B cell (primary cell): ENCODE results near the gene SLC15A4. TPM values are rescaled to one million over a fixed set of nuclear protein-coding genes. Genes with fewer than 3 reads are reported as not detected.

Experiments
- ATAC-seq: fragments of 200-7000 bp; cut with Tn5 transposase; one replicate; pipeline ENCODE4 v1.10.0; 2021; ENCODE audit warnings: low read depth, mild to moderate bottlenecking, moderate number of reproducible peaks, moderate library complexity
- CTCF ChIA-PET: fragments of 350-600 bp; sonication (Branson Sonifier 250); formaldehyde crosslinking; loops from one replicate; lab custom pipeline; 2021; ENCODE audit warnings: antibody characterized with exemption, inconsistent platforms; lab: Charles Lee
- POLR2A ChIA-PET: fragments of 350-600 bp; sonication (Branson Sonifier 250); formaldehyde crosslinking; loops from one replicate; lab custom pipeline; 2021; ENCODE audit warnings: antibody characterized with exemption; lab: Charles Lee
- DNase-seq: peaks from one replicate; pipeline ENCODE4 v3.0.0; 2013
- H2AFZ ChIP-seq: 2 replicates; pipeline ENCODE4 v1.6.1; 2012; ENCODE audit warnings: mild to moderate bottlenecking, low read depth, low read length; ENCODE audit not compliant: insufficient read depth, poor library complexity, severe bottlenecking
- H3K27ac ChIP-seq, 2 donors: 1 replicate in 1 of 2; 2 replicates in 1 of 2; pipeline ENCODE4 v1.5.1; 2012 to 2013; ENCODE audit warnings: low read length in 2 of 2, mild to moderate bottlenecking in 2 of 2, moderate library complexity in 1 of 2
- H3K27me3 ChIP-seq, 4 experiments: fragments of 200-600 bp in 1 of 4; sonication (generic) in 1 of 4; replicated peaks in 1 of 4; 1 replicate in 2 of 4; 2 replicates in 2 of 4; pipeline versions ENCODE4 v1.6.1 to v1.7.0; 2013 to 2016; ENCODE audit warnings: low read length in 3 of 4, mild to moderate bottlenecking in 2 of 4, mixed read lengths in 1 of 4, moderate library complexity in 1 of 4; ENCODE audit not compliant: insufficient read depth in 4 of 4, control insufficient read depth in 3 of 4; ENCODE audit errors: control extremely low read depth in 1 of 4
- H3K36me3 ChIP-seq, 2 experiments: replicated peaks in 1 of 2; 1 replicate in 1 of 2; 2 replicates in 1 of 2; pipeline versions ENCODE4 v1.6.1 to v1.7.1; 2013; ENCODE audit warnings: low read length in 1 of 2; ENCODE audit not compliant: insufficient read depth in 2 of 2, control insufficient read depth in 1 of 2; ENCODE audit errors: control extremely low read depth in 1 of 2, extremely low read depth in 1 of 2
- H3K4me1 ChIP-seq, 2 donors: fragments of 200-600 bp in 1 of 2; sonication (generic) in 1 of 2; 1 replicate in 1 of 2; 2 replicates in 1 of 2; pipeline versions ENCODE4 v1.5.1 to v1.6.1; 2013 to 2017; ENCODE audit warnings: low read length in 2 of 2; ENCODE audit not compliant: control insufficient read depth in 2 of 2, insufficient read depth in 2 of 2
- H3K4me2 ChIP-seq: replicated peaks from 2 replicates; pipeline ENCODE3; 2012; ENCODE audit warnings: mild to moderate bottlenecking, low read depth, low read length; ENCODE audit not compliant: poor library complexity, severe bottlenecking
- H3K4me3 ChIP-seq, 5 experiments: fragments of 200-600 bp in 1 of 5; sonication (generic) in 1 of 5; 1 replicate in 3 of 5; 2 replicates in 2 of 5; pipeline versions ENCODE4 v1.5.1 to v1.7.0; 2011 to 2016; ENCODE audit warnings: low read length in 4 of 5, mild to moderate bottlenecking in 4 of 5, low read depth in 2 of 5, control low read depth in 1 of 5, moderate library complexity in 1 of 5; ENCODE audit not compliant: insufficient read depth in 1 of 5; ENCODE audit errors: control extremely low read depth in 1 of 5, extremely low read depth in 1 of 5
- H3K79me2 ChIP-seq: fragments of 200-600 bp; sonication (generic); one replicate; pipeline ENCODE4 v1.6.0; 2016; ENCODE audit warnings: low read length; ENCODE audit not compliant: control insufficient read depth, insufficient read depth
- H3K9ac ChIP-seq: fragments of 200-600 bp; sonication (generic); 2 replicates; pipeline ENCODE4 v1.6.1; 2017; ENCODE audit warnings: mild to moderate bottlenecking, low read length, moderate library complexity
- H3K9me3 ChIP-seq, 3 donors: one replicate each; pipeline versions ENCODE4 v1.6.1 to v1.7.1; 2013; ENCODE audit warnings: low read length in 2 of 3; ENCODE audit not compliant: control insufficient read depth in 2 of 3, insufficient read depth in 1 of 3; ENCODE audit errors: control extremely low read depth in 1 of 3
- H4K20me1 ChIP-seq: 2 replicates; pipeline ENCODE4 v1.6.0; 2012; ENCODE audit warnings: mild to moderate bottlenecking, low read length; ENCODE audit not compliant: insufficient read depth, control insufficient read depth, poor library complexity, severe bottlenecking
- H3K27ac Mint-ChIP-seq: one replicate; pipeline ENCODE4 v1.8.0; 2021; ENCODE audit warnings: mixed read lengths
- H3K27me3 Mint-ChIP-seq: one replicate; pipeline ENCODE4 v1.8.0; 2021; ENCODE audit warnings: mixed read lengths
- H3K4me1 Mint-ChIP-seq: one replicate; pipeline ENCODE4 v1.8.0; 2021; ENCODE audit warnings: mixed read lengths
- H3K4me3 Mint-ChIP-seq: one replicate; pipeline ENCODE4 v1.8.0; 2021; ENCODE audit warnings: mixed read lengths
- H3K9me3 Mint-ChIP-seq: one replicate; pipeline ENCODE4 v1.8.0; 2022; ENCODE audit warnings: mixed read lengths; ENCODE audit not compliant: insufficient read depth
- EZH2 ChIP-seq: IDR thresholded peaks from 2 replicates; pipeline ENCODE4 v1.6.1; 2012; ENCODE audit warnings: borderline replicate concordance, low read depth, mild to moderate bottlenecking, moderate library complexity, low read length; ENCODE audit not compliant: insufficient read depth, poor library complexity, severe bottlenecking
- WGBS: methylation state at CpG from one replicate; pipeline ENCODE4 v1.1.5; 2013; ENCODE audit warnings: missing lambda C conversion rate; ENCODE audit not compliant: insufficient coverage; 5-methylcytosine and 5-hydroxymethylcytosine counted together
- intact Hi-C: fragments of 100-400 bp; cut with micrococcal nuclease; formaldehyde crosslinking; loops from one replicate; pipeline ENCODE4 v1.10.0; 2022
- polyA plus RNA-seq: library from polyadenylated mRNA; depleted of rRNA; stranded (reverse); fragments of >200 nt; gene quantifications from 2 replicates; pipeline ENCODE4 v1.2.3, GENCODE V29; 2012
- total RNA-seq, 2 donors: library from RNA; stranded (reverse); fragments of 120-200 nt in 1 of 2; gene quantifications; 1 replicate in 1 of 2; 2 replicates in 1 of 2; pipeline versions ENCODE4 v1.2.3 to v1.2.4, GENCODE V29; 2013 to 2022
- TF ChIP-seq, protein P1 (sequence below): fragments of 200-600 bp; IDR thresholded peaks from one replicate; pipeline ENCODE4 v1.8.0; 2022; ENCODE audit warnings: antibody characterized with exemption, mild to moderate bottlenecking

SLC15A4 gene
- total and polyA plus RNA-seq, 2 donors (not counting 1 experiment from before 2014, with no cell fraction given): 48.9 to 67.2 TPM

DNA sequence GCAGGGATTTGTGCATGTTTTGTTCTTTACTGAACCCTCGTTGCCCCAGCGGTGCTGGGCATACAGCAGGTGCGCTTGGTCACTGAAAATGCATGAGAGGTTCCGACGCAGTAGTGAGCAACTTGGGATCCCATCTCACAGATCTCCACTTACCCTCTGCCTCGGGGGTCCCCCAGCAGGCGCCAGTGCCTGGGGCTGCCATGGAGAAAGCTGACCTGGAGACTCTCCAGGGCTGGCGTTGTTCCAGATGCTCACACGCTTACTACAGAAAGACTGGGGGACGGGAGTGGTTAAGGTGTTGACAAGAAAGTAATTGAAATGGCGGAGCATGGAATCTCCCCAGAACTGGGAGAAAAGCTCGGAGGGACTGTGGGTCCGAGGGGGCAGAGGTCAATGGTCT, 43.7 kb upstream of the SLC15A4 start:
- no peaks in the 10 kb centered on the region for H3K27me3 ChIP-seq
- H3K79me2 ChIP-seq: no peaks in the 10 kb centered on the region
- H3K4me3 ChIP-seq: no peak overlapping the region
- POLR2A ChIA-PET: no interaction called here
- H3K9me3 Mint-ChIP-seq: no peaks in the 10 kb centered on the region
- H3K27ac ChIP-seq: no peak overlapping the region
- no peak overlapping the region for H2AFZ ChIP-seq
- H4K20me1 ChIP-seq: no peaks in the 10 kb centered on the region
- WGBS: 89% methylated on average over 13 of the region's 13 CpGs
- peaks cover 4% of the 10 kb centered on the region for H3K27me3 Mint-ChIP-seq
- no peak overlapping the region for H3K4me2 ChIP-seq
- TF ChIP-seq EZH2: no peak
- TF ChIP-seq, protein P1, sequence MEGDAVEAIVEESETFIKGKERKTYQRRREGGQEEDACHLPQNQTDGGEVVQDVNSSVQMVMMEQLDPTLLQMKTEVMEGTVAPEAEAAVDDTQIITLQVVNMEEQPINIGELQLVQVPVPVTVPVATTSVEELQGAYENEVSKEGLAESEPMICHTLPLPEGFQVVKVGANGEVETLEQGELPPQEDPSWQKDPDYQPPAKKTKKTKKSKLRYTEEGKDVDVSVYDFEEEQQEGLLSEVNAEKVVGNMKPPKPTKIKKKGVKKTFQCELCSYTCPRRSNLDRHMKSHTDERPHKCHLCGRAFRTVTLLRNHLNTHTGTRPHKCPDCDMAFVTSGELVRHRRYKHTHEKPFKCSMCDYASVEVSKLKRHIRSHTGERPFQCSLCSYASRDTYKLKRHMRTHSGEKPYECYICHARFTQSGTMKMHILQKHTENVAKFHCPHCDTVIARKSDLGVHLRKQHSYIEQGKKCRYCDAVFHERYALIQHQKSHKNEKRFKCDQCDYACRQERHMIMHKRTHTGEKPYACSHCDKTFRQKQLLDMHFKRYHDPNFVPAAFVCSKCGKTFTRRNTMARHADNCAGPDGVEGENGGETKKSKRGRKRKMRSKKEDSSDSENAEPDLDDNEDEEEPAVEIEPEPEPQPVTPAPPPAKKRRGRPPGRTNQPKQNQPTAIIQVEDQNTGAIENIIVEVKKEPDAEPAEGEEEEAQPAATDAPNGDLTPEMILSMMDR: no peak
- ATAC-seq (no peak), DNase-seq (no peak)
- intact Hi-C loops: no loop called here
- H3K36me3 ChIP-seq: no peaks in the 10 kb centered on the region
- CTCF ChIA-PET: no interaction called here
- H3K9ac ChIP-seq: no peak overlapping the region
- no peaks in the 10 kb centered on the region for H3K4me1 ChIP-seq
- no peak overlapping the region for H3K27ac Mint-ChIP-seq
- no peaks in the 10 kb centered on the region for H3K4me1 Mint-ChIP-seq
- H3K9me3 ChIP-seq: no peaks in the 10 kb centered on the region
- no peak overlapping the region for H3K4me3 Mint-ChIP-seq

DNA sequence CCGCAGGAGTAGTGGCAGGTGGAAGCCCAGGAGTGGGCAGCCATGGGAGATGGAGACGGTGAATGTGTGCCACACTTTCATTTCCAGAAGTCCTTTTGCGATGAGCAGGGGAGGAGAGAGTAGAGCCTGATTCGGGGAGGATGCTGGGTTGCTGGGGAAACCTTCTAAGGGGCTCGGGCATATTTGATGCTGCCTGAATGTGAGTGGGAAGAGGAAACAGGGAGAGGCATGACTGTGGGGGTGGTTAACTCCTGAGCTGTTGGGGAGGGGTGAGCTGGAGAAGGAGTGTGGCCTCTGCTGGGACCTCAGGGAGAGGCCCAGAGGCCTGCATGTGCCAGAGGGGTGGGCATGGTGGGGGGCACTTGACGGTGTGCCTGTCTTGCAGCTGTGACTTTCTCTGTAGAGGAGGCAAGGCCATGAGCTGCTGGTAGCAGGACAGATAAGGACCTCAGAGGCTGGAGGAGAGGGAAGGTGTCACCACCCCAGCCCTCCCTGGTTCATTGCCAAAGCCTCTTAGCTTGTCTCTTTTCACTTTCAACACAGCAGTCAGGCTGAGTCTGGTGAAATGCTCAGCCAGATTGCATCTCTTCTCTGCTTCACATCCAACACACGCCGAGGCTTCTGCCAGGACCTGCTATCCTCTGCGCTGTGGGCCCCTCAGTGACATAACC, 40.9 kb upstream of the SLC15A4 start:
- ATAC-seq: no peak
- no peak overlapping the region for H3K4me3 ChIP-seq
- H3K27me3 Mint-ChIP-seq: peaks cover 7% of the 10 kb centered on the region
- TF ChIP-seq, protein P1: no peak
- TF ChIP-seq EZH2: no peak
- no peak overlapping the region for H3K9ac ChIP-seq
- H2AFZ ChIP-seq: no peak overlapping the region
- no peaks in the 10 kb centered on the region for H4K20me1 ChIP-seq
- H3K9me3 ChIP-seq: no peaks in the 10 kb centered on the region
- H3K4me2 ChIP-seq: no peak overlapping the region
- ChIA-PET CTCF (no interaction called here), POLR2A (no interaction called here)
- no peak overlapping the region for H3K4me3 Mint-ChIP-seq
- no peaks in the 10 kb centered on the region for H3K4me1 ChIP-seq
- H3K36me3 ChIP-seq: no peaks in the 10 kb centered on the region
- intact Hi-C loops: no loop called here
- WGBS: 86% methylated on average over 8 of the region's 9 CpGs
- no peaks in the 10 kb centered on the region for H3K79me2 ChIP-seq
- DNase-seq: no peak
- no peak overlapping the region for H3K27ac Mint-ChIP-seq
- no peaks in the 10 kb centered on the region for H3K27me3 ChIP-seq
- H3K9me3 Mint-ChIP-seq: no peaks in the 10 kb centered on the region
- H3K27ac ChIP-seq: no peak overlapping the region
- no peaks in the 10 kb centered on the region for H3K4me1 Mint-ChIP-seq
